ENCODE data around the gene PDE7B.

GRCh38 chr6:135871878-135872277, 20.4 kb downstream of the PDE7B start:
- TF ChIP-seq, protein P1, sequence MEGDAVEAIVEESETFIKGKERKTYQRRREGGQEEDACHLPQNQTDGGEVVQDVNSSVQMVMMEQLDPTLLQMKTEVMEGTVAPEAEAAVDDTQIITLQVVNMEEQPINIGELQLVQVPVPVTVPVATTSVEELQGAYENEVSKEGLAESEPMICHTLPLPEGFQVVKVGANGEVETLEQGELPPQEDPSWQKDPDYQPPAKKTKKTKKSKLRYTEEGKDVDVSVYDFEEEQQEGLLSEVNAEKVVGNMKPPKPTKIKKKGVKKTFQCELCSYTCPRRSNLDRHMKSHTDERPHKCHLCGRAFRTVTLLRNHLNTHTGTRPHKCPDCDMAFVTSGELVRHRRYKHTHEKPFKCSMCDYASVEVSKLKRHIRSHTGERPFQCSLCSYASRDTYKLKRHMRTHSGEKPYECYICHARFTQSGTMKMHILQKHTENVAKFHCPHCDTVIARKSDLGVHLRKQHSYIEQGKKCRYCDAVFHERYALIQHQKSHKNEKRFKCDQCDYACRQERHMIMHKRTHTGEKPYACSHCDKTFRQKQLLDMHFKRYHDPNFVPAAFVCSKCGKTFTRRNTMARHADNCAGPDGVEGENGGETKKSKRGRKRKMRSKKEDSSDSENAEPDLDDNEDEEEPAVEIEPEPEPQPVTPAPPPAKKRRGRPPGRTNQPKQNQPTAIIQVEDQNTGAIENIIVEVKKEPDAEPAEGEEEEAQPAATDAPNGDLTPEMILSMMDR (conservative IDR thresholded peaks at IDR 0.05; ENCODE audit: low read length) = no peak
- no peak for TF ChIP-seq EZH2phosphoT487 (IDR thresholded peaks at IDR 0.05; ENCODE audit: borderline replicate concordance, low read depth, low read length)

All from OCI-LY7 (cell line).